Measurements from ENCODE around the gene RSPH3.

Gene RSPH3

DNA sequence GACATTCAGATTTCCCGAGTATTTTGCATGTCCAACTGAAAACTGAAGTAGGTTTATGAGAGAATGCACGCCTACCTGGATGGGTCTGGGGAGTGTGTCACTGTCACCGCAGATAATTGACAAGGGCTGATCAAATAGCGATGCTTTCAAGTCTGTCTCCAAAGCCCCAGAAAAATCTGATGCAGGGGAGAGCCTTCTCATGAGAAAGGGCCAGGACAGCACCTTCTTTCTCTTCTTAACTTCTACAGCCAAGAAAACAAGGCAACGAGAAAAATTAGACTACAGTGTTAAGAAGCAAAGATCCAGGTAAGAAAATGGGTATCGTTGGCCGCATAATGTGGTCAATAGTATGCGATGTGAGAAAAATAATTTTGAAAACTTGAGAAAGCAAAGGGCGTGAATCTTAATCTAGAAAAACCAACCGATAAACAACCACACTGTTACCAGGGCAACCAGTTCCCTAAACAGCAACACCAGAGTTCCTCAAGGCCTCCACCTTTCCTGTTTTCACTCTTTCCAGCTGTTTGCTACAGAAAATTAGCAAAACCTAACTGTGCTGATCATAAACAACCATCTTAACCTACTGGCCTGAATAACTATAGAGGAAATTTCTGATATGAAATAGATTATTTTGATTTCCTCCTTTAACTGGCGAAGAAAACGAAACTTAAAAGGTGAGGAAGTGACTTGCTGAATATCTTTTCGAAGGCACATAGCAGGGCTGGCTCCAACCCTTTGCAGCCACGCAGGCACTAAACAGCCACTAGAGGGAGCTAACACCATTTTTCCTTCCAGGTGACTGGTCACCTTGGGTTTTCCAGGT, 42.2 kb upstream of the RSPH3 start:
- Histone ChIP-seq H2AFZ (ENCODE audit: low read length) (no peak overlapping the region), H3K4me2 (ENCODE audit: insufficient read depth, low read length, poor library complexity, severe bottlenecking) (no peak overlapping the region), H3K18ac (ENCODE audit: low read length) (no peak overlapping the region), H4K91ac (ENCODE audit: low read depth, low read length, poor library complexity) (no peak overlapping the region), H2AK5ac (ENCODE audit: low read depth, low read length) (no peak overlapping the region), H2BK15ac (ENCODE audit: low read length) (no peak overlapping the region), H2BK12ac (ENCODE audit: low read length) (no peak overlapping the region), H3K9ac (ENCODE audit: low read depth, low read length, poor library complexity) (no peak overlapping the region), H3K79me1 (ENCODE audit: low read depth, low read length) (no peaks in the 10 kb centered on the region), H2BK5ac (ENCODE audit: low read length) (no peak overlapping the region), H4K8ac (ENCODE audit: low read depth, low read length) (no peak overlapping the region), H3K14ac (ENCODE audit: low read length) (no peak overlapping the region), H3K9me3 (replicated peaks in 1 of 2; ENCODE audit: control insufficient read depth in 2 of 2, insufficient read depth in 1 of 2, low read depth in 1 of 2, low read length in 2 of 2) (no peaks in the 10 kb centered on the region), H3K23ac (ENCODE audit: low read depth, low read length, poor library complexity) (no peak overlapping the region), H2BK120ac (ENCODE audit: low read depth, low read length) (no peak overlapping the region), H3K4me1 (ENCODE audit: control insufficient read depth in 2 of 2, insufficient read depth in 1 of 2, low read depth in 1 of 2, low read length in 2 of 2) (no peaks in the 10 kb centered on the region), H3K4me3 (ENCODE audit: low read length in 2 of 2) (no peak overlapping the region), H3K36me3 (replicated peaks in 1 of 2; ENCODE audit: control insufficient read depth in 2 of 2, insufficient read depth in 2 of 2, low read length in 2 of 2) (no peaks in the 10 kb centered on the region), H3K27me3 (ENCODE audit: control insufficient read depth in 3 of 3, insufficient read depth in 3 of 3, low read depth in 1 of 3, low read length in 3 of 3) (peaks cover 0 to 30% (median 0%) of the 10 kb centered on the region in 3 experiments), H3K27ac (replicated peaks; ENCODE audit: low read length) (no peak overlapping the region), H3K4ac (ENCODE audit: low read length) (no peak overlapping the region)
- WGBS, 2 donors (ENCODE audit: extremely low coverage in 2 of 2, insufficient read length in 2 of 2, insufficient replicate concordance in 1 of 2) = no CpG with 5 or more reads among the region's 14 CpGs
- peak; percentile 66 for DNase-seq (ENCODE audit: low spot score)

DNA sequence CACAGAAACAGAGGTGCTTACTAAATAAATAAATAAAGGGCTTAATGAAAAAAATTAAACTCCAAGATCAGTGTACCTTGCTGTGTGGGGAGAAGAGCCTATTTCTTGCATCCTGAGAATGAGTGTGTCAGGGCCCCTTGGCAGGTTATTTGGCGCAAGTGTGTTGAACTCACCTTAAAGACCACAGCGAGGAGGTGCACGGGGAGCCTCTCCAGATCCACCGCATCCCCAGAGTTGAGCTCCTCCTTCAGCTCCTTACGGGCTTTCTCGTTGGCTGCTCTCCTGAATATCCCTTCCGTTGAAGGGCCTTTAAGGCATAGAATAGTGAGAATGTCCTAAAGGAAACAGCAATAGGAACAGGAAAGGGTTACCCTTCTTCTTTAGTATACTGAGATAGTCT, 41.2 kb upstream of the RSPH3 start:
- Histone ChIP-seq H3K79me1 (ENCODE audit: low read depth, low read length) (no peaks in the 10 kb centered on the region), H3K4me3 (ENCODE audit: low read length in 2 of 2) (no peak overlapping the region), H3K4ac (ENCODE audit: low read length) (no peak overlapping the region), H2BK15ac (ENCODE audit: low read length) (no peak overlapping the region), H3K27me3 (ENCODE audit: control insufficient read depth in 3 of 3, insufficient read depth in 3 of 3, low read depth in 1 of 3, low read length in 3 of 3) (peaks cover 0 to 30% (median 0%) of the 10 kb centered on the region in 3 experiments), H2BK12ac (ENCODE audit: low read length) (no peak overlapping the region), H2AK5ac (ENCODE audit: low read depth, low read length) (no peak overlapping the region), H3K9ac (ENCODE audit: low read depth, low read length, poor library complexity) (no peak overlapping the region), H4K91ac (ENCODE audit: low read depth, low read length, poor library complexity) (no peak overlapping the region), H3K36me3 (replicated peaks in 1 of 2; ENCODE audit: control insufficient read depth in 2 of 2, insufficient read depth in 2 of 2, low read length in 2 of 2) (no peaks in the 10 kb centered on the region), H2BK5ac (ENCODE audit: low read length) (no peak overlapping the region), H3K14ac (ENCODE audit: low read length) (no peak overlapping the region), H3K9me3 (replicated peaks in 1 of 2; ENCODE audit: control insufficient read depth in 2 of 2, insufficient read depth in 1 of 2, low read depth in 1 of 2, low read length in 2 of 2) (no peaks in the 10 kb centered on the region), H3K23ac (ENCODE audit: low read depth, low read length, poor library complexity) (no peak overlapping the region), H3K4me1 (ENCODE audit: control insufficient read depth in 2 of 2, insufficient read depth in 1 of 2, low read depth in 1 of 2, low read length in 2 of 2) (no peaks in the 10 kb centered on the region), H3K4me2 (ENCODE audit: insufficient read depth, low read length, poor library complexity, severe bottlenecking) (no peak overlapping the region), H3K18ac (ENCODE audit: low read length) (no peak overlapping the region), H2BK120ac (ENCODE audit: low read depth, low read length) (no peak overlapping the region), H3K27ac (replicated peaks; ENCODE audit: low read length) (no peak overlapping the region), H4K8ac (ENCODE audit: low read depth, low read length) (no peak overlapping the region), H2AFZ (ENCODE audit: low read length) (no peak overlapping the region)
- DNase-seq (ENCODE audit: low spot score) = no peak
- WGBS, 2 donors (ENCODE audit: extremely low coverage in 2 of 2, insufficient read length in 2 of 2, insufficient replicate concordance in 1 of 2) = no CpG with 5 or more reads among the region's 7 CpGs

GRCh38 chr6:159039885-159040258, 39.9 kb upstream of the RSPH3 start:
- Histone ChIP-seq H2AK5ac (ENCODE audit: low read depth, low read length) (no peak overlapping the region), H2BK5ac (ENCODE audit: low read length) (no peak overlapping the region), H3K14ac (ENCODE audit: low read length) (no peak overlapping the region), H3K9me3 (replicated peaks in 1 of 2; ENCODE audit: control insufficient read depth in 2 of 2, insufficient read depth in 1 of 2, low read depth in 1 of 2, low read length in 2 of 2) (no peaks in the 10 kb centered on the region), H3K27me3 (ENCODE audit: control insufficient read depth in 3 of 3, insufficient read depth in 3 of 3, low read depth in 1 of 3, low read length in 3 of 3) (peaks cover 0 to 30% (median 0%) of the 10 kb centered on the region in 3 experiments), H3K4me2 (ENCODE audit: insufficient read depth, low read length, poor library complexity, severe bottlenecking) (no peak overlapping the region), H4K8ac (ENCODE audit: low read depth, low read length) (no peak overlapping the region), H4K91ac (ENCODE audit: low read depth, low read length, poor library complexity) (no peak overlapping the region), H3K4me3 (ENCODE audit: low read length in 2 of 2) (no peak overlapping the region), H3K23ac (ENCODE audit: low read depth, low read length, poor library complexity) (no peak overlapping the region), H2BK120ac (ENCODE audit: low read depth, low read length) (no peak overlapping the region), H2BK12ac (ENCODE audit: low read length) (no peak overlapping the region), H3K36me3 (replicated peaks in 1 of 2; ENCODE audit: control insufficient read depth in 2 of 2, insufficient read depth in 2 of 2, low read length in 2 of 2) (no peaks in the 10 kb centered on the region), H3K4me1 (ENCODE audit: control insufficient read depth in 2 of 2, insufficient read depth in 1 of 2, low read depth in 1 of 2, low read length in 2 of 2) (no peaks in the 10 kb centered on the region), H3K4ac (ENCODE audit: low read length) (no peak overlapping the region), H3K79me1 (ENCODE audit: low read depth, low read length) (no peaks in the 10 kb centered on the region), H3K18ac (ENCODE audit: low read length) (no peak overlapping the region), H2BK15ac (ENCODE audit: low read length) (no peak overlapping the region), H3K27ac (replicated peaks; ENCODE audit: low read length) (no peak overlapping the region), H2AFZ (ENCODE audit: low read length) (no peak overlapping the region), H3K9ac (ENCODE audit: low read depth, low read length, poor library complexity) (no peak overlapping the region)
- no CpG with 5 or more reads among the region's 1 CpG for WGBS, 2 donors (ENCODE audit: extremely low coverage in 2 of 2, insufficient read length in 2 of 2, insufficient replicate concordance in 1 of 2)
- DNase-seq (ENCODE audit: low spot score) = no peak

- no peak overlapping the region for H3K27ac ChIP-seq (replicated peaks; ENCODE audit: low read length)
Observed at GRCh38 chr6:159038914-159039884, 39.2 kb upstream of the RSPH3 start.

More at GRCh38 chr6:159038914-159039884, 39.2 kb upstream of the RSPH3 start:
- Histone ChIP-seq H2AK5ac (ENCODE audit: low read depth, low read length) (no peak overlapping the region), H3K18ac (ENCODE audit: low read length) (no peak overlapping the region), H3K27me3 (ENCODE audit: control insufficient read depth in 3 of 3, insufficient read depth in 3 of 3, low read depth in 1 of 3, low read length in 3 of 3) (peaks cover 0 to 30% (median 0%) of the 10 kb centered on the region in 3 experiments), H3K9me3 (replicated peaks in 1 of 2; ENCODE audit: control insufficient read depth in 2 of 2, insufficient read depth in 1 of 2, low read depth in 1 of 2, low read length in 2 of 2) (no peaks in the 10 kb centered on the region), H3K79me1 (ENCODE audit: low read depth, low read length) (no peaks in the 10 kb centered on the region), H2AFZ (ENCODE audit: low read length) (no peak overlapping the region), H3K14ac (ENCODE audit: low read length) (no peak overlapping the region), H2BK5ac (ENCODE audit: low read length) (no peak overlapping the region), H3K36me3 (replicated peaks in 1 of 2; ENCODE audit: control insufficient read depth in 2 of 2, insufficient read depth in 2 of 2, low read length in 2 of 2) (no peaks in the 10 kb centered on the region), H4K91ac (ENCODE audit: low read depth, low read length, poor library complexity) (no peak overlapping the region), H3K4me1 (ENCODE audit: control insufficient read depth in 2 of 2, insufficient read depth in 1 of 2, low read depth in 1 of 2, low read length in 2 of 2) (no peaks in the 10 kb centered on the region), H2BK12ac (ENCODE audit: low read length) (no peak overlapping the region), H2BK15ac (ENCODE audit: low read length) (no peak overlapping the region), H3K23ac (ENCODE audit: low read depth, low read length, poor library complexity) (no peak overlapping the region), H3K4me3 (ENCODE audit: low read length in 2 of 2) (no peak overlapping the region), H3K4ac (ENCODE audit: low read length) (no peak overlapping the region), H2BK120ac (ENCODE audit: low read depth, low read length) (no peak overlapping the region), H4K8ac (ENCODE audit: low read depth, low read length) (no peak overlapping the region), H3K4me2 (ENCODE audit: insufficient read depth, low read length, poor library complexity, severe bottlenecking) (no peak overlapping the region), H3K9ac (ENCODE audit: low read depth, low read length, poor library complexity) (no peak overlapping the region)
- no CpG with 5 or more reads among the region's 8 CpGs for WGBS, 2 donors (ENCODE audit: extremely low coverage in 2 of 2, insufficient read length in 2 of 2, insufficient replicate concordance in 1 of 2)
- no peak for DNase-seq (ENCODE audit: low spot score)
